ENCODE results near the gene FAM83E. TPM values are rescaled to one million over a fixed set of nuclear protein-coding genes. Genes with fewer than 3 reads are reported as not detected.

The FAM83E gene
- total RNA-seq, 4 donors from 2014 or later: 0.32 to 0.69 (median 0.37) TPM

- no peak for DNase-seq (ENCODE audit: extremely low spot score)
- H3K27me3 ChIP-seq: no peaks in the 10 kb centered on the region
- peak overlapping the region; percentile 63 to 81 (median 78) for H3K4me3 ChIP-seq
- TF ChIP-seq CTCF (IDR thresholded peaks at IDR 0.05) (no peak), POLR2A (IDR thresholded peaks at IDR 0.05; ENCODE audit: low read depth) (no peak), EP300 (IDR thresholded peaks at IDR 0.05) (no peak), POLR2AphosphoS5 (IDR thresholded peaks at IDR 0.05) (no peak)
- peaks cover 31 to 54% (median 43%) of the 10 kb centered on the region in 4 donors for H3K4me1 ChIP-seq
- intact Hi-C loops (cut with DNase I): no loop called here
- H3K27ac ChIP-seq (replicated peaks in 1 of 4): peak overlapping the region; percentile 95 to 100 (median 96)
- no peaks in the 10 kb centered on the region for H3K9me3 ChIP-seq
- no peaks in the 10 kb centered on the region for H3K36me3 ChIP-seq
- 71% methylated on average over 16 of the region's 16 CpGs for WGBS
These were observed 24.0 kb upstream of the FAM83E start for GRCh38 chr19:48638831-48639381.

GRCh38 chr19:48637948-48638830, 23.3 kb upstream of the FAM83E start:
- intact Hi-C loops (cut with DNase I): no loop called here
- H3K4me1 ChIP-seq: peaks cover 38 to 61% (median 51%) of the 10 kb centered on the region in 4 donors
- no peaks in the 10 kb centered on the region for H3K9me3 ChIP-seq
- peak; percentile 7 for TF ChIP-seq POLR2A (IDR thresholded peaks at IDR 0.05; ENCODE audit: low read depth)
- no peak for TF ChIP-seq CTCF (IDR thresholded peaks at IDR 0.05)
- TF ChIP-seq EP300 (IDR thresholded peaks at IDR 0.05): peak; percentile 1
- peak; percentile 44 to 76 for TF ChIP-seq POLR2AphosphoS5 (IDR thresholded peaks at IDR 0.05)
- WGBS: 8% methylated on average over 29 of the region's 29 CpGs
- peak; percentile 98 for DNase-seq (ENCODE audit: extremely low spot score)
- H3K27ac ChIP-seq (replicated peaks in 1 of 4): peak overlapping the region; percentile 95 to 100 (median 96)
- H3K27me3 ChIP-seq: no peaks in the 10 kb centered on the region
- peak overlapping the region; percentile 63 to 81 (median 78) for H3K4me3 ChIP-seq
- H3K36me3 ChIP-seq: no peaks in the 10 kb centered on the region

GRCh38 chr19:48637449-48637947, 22.6 kb upstream of the FAM83E start:
- WGBS: under 1% methylated on average over 37 of the region's 38 CpGs
- H3K36me3 ChIP-seq: peaks cover 0 to 5% (median 0%) of the 10 kb centered on the region in 4 donors
- no peaks in the 10 kb centered on the region for H3K27me3 ChIP-seq
- peak overlapping the region; percentile 63 to 81 (median 78) for H3K4me3 ChIP-seq
- intact Hi-C loops (cut with DNase I): no loop called here
- TF ChIP-seq EP300 (IDR thresholded peaks at IDR 0.05) (no peak), CTCF (IDR thresholded peaks at IDR 0.05) (peak in 1 of 3 experiments; percentile 6), POLR2AphosphoS5 (IDR thresholded peaks at IDR 0.05) (peak; percentile 74 to 95)
- peaks cover 45 to 68% (median 57%) of the 10 kb centered on the region in 4 donors for H3K4me1 ChIP-seq
- H3K27ac ChIP-seq (replicated peaks in 1 of 4): peak overlapping the region; percentile 95 to 100 (median 96)
- H3K9me3 ChIP-seq: no peaks in the 10 kb centered on the region
- peak; percentile 100 for DNase-seq (ENCODE audit: extremely low spot score)

GRCh38 chr19:48636859-48637448, 22.1 kb upstream of the FAM83E start, which contains the start of gene DBP:
Gene DBP, minus strand, starts transcription at chr19:48637379. Its CDS starts 385 bp downstream, at chr19:48636994.
- no peaks in the 10 kb centered on the region for H3K9me3 ChIP-seq
- H3K27me3 ChIP-seq: no peaks in the 10 kb centered on the region
- peak within 1 kb of the TSS; percentile 95 to 100 (median 96) for H3K27ac ChIP-seq (replicated peaks in 1 of 4)
- no peak for TF ChIP-seq POLR2A (IDR thresholded peaks at IDR 0.05; ENCODE audit: low read depth)
- no peak for TF ChIP-seq EP300 (IDR thresholded peaks at IDR 0.05)
- peak in 1 of 3 experiments; percentile 13 for TF ChIP-seq CTCF (IDR thresholded peaks at IDR 0.05)
- TF ChIP-seq POLR2AphosphoS5 (IDR thresholded peaks at IDR 0.05): no peak
- no peak for DNase-seq (ENCODE audit: extremely low spot score)
- intact Hi-C loops (cut with DNase I): no loop called here
- H3K4me3 ChIP-seq: peak within 1 kb of the TSS; percentile 63 to 81 (median 78)
- peaks cover 0 to 10% (median 0%) of the 10 kb centered on the region in 4 donors for H3K36me3 ChIP-seq
- WGBS: 2% methylated on average over 7 of the region's 40 CpGs
- peaks cover 48 to 71% (median 63%) of the 10 kb centered on the region in 4 donors for H3K4me1 ChIP-seq
